Psoas muscle (tissue), 8 donors: ENCODE results near the gene KLHL3. TPM values are rescaled to one million over a fixed set of nuclear protein-coding genes. Genes with fewer than 3 reads are reported as not detected.
A peak's percentile ranks its signal among the peaks of the same experiment; 100 is the strongest.

Source experiments
- ATAC-seq, 4 donors: fragments of 200-7000 bp; cut with Tn5 transposase; one replicate each; pipeline ENCODE4 v1.9.1; 2020; ENCODE audit warnings: moderate library complexity in 3 of 4, mild to moderate bottlenecking in 2 of 4
- DNase-seq, 2 donors: peaks; one replicate each; pipeline ENCODE4 v3.0.0-alpha.2; 2020
- H3K27ac ChIP-seq: fragments of 200-600 bp; one replicate; pipeline ENCODE4 v1.8.0; 2022
- H3K27me3 ChIP-seq, 3 donors: fragments of 200-600 bp in 1 of 3; one replicate each; pipeline versions ENCODE4 v1.6.1 to v1.8.0; 2013 to 2022; ENCODE audit warnings: low read length in 2 of 3, mild to moderate bottlenecking in 2 of 3, moderate library complexity in 1 of 3; ENCODE audit not compliant: insufficient read depth in 3 of 3
- H3K36me3 ChIP-seq, 2 donors: fragments of 200-600 bp in 1 of 2; one replicate each; pipeline versions ENCODE4 v1.6.1 to v1.8.0; 2013 to 2022; ENCODE audit warnings: low read depth in 1 of 2, mild to moderate bottlenecking in 1 of 2, moderate library complexity in 1 of 2; ENCODE audit not compliant: insufficient read depth in 1 of 2
- H3K4me1 ChIP-seq: fragments of 200-600 bp; one replicate; pipeline ENCODE4 v1.8.0; 2022
- H3K4me3 ChIP-seq: fragments of 200-600 bp; one replicate; pipeline ENCODE4 v1.8.0; 2022; ENCODE audit warnings: mild to moderate bottlenecking
- H3K9me3 ChIP-seq: fragments of 200-600 bp; one replicate; pipeline ENCODE4 v1.8.0; 2022
- WGBS, 3 donors: extraction: QIAGEN DNeasy Blood & Tissue Kit; methylation state at CpG; one replicate each; pipeline versions ENCODE4 v1.1.6 to v1.1.7; 2013; 5-methylcytosine and 5-hydroxymethylcytosine counted together
- intact Hi-C, 2 donors: fragments of 100-400 bp; cut with DNase I; formaldehyde crosslinking; loops; one replicate each; pipeline versions ENCODE4 v1.11.0 to v1.14.2; 2022
- polyA plus RNA-seq, 3 donors: library from polyadenylated mRNA; stranded (reverse); fragments of 200-250 nt; gene quantifications; one replicate each; pipeline ENCODE4 v1.2.3, GENCODE V29; 2013
- total RNA-seq, 4 donors: library from RNA; stranded (reverse); fragmentation: NEBNext Ultra II Directional in 2 of 4; extraction: Animal tissue kit (Norgen Biotek cat#: 25700) in 2 of 4; gene quantifications; one replicate each; pipeline versions ENCODE4 v1.2.1 to v1.2.4, GENCODE V29; 2021 to 2023
- TF ChIP-seq, protein P1 (sequence below): fragments of 200-600 bp; IDR thresholded peaks from one replicate; pipeline ENCODE4 v1.8.0; 2022; ENCODE audit warnings: antibody characterized with exemption
- donor health status: healthy with polysubstance abuse.
- donor health status: DM: no; HTN: no; CAD: no; lungs with moderate emphysema.
- donor health status: Bipolar disorder and iron deficiency.
- donor health status: healthy.
- donor health status: DM: yes; HTN: yes; CAD: no.
- donor health status: DM: no; HTN: no; CAD: no.
- donor health status: DM: no; HTN: no; CAD: no.
- donor health status: DM: yes; HTN: yes; CAD: no.

The KLHL3 gene
- total and polyA plus RNA-seq, 7 donors = 0.69 to 4.3 (median 1.9) TPM

DNA sequence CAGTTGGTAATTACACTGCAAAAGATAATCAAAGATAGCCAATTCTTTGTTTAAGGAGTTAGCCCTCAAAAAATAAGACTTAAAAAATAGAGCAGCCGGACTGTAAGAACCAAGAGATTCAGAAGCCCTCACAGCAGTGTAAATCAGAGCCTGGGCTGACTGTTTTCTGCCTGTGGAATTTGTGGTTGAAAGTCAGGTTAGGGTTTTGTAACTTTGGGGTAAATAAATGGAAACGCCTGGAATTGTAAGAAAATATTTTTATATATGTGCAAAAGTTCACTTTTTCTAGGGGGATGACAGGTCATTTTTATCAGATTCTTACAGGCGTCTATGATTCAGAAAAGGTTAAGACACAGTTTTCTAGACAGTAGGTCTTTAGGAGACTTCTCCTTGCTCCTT is 35.6 kb downstream of the KLHL3 start:
- intact Hi-C loops = no loop called here
- whole genome bisulfite sequencing, 3 donors = 80 to 91% (median 86%) methylated on average over 3 of the region's 3 CpGs
- Histone ChIP-seq H3K27ac (no peak overlapping the region), H3K27me3 (no peaks in the 10 kb centered on the region), H3K9me3 (no peaks in the 10 kb centered on the region), H3K36me3 (peaks cover 0 to 8% of the 10 kb centered on the region in 2 donors), H3K4me1 (peaks cover 11% of the 10 kb centered on the region), H3K4me3 (no peak overlapping the region)
- TF ChIP-seq, protein P1, sequence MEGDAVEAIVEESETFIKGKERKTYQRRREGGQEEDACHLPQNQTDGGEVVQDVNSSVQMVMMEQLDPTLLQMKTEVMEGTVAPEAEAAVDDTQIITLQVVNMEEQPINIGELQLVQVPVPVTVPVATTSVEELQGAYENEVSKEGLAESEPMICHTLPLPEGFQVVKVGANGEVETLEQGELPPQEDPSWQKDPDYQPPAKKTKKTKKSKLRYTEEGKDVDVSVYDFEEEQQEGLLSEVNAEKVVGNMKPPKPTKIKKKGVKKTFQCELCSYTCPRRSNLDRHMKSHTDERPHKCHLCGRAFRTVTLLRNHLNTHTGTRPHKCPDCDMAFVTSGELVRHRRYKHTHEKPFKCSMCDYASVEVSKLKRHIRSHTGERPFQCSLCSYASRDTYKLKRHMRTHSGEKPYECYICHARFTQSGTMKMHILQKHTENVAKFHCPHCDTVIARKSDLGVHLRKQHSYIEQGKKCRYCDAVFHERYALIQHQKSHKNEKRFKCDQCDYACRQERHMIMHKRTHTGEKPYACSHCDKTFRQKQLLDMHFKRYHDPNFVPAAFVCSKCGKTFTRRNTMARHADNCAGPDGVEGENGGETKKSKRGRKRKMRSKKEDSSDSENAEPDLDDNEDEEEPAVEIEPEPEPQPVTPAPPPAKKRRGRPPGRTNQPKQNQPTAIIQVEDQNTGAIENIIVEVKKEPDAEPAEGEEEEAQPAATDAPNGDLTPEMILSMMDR = no peak
- no peak for DNase-seq
- ATAC-seq = no peak

DNA sequence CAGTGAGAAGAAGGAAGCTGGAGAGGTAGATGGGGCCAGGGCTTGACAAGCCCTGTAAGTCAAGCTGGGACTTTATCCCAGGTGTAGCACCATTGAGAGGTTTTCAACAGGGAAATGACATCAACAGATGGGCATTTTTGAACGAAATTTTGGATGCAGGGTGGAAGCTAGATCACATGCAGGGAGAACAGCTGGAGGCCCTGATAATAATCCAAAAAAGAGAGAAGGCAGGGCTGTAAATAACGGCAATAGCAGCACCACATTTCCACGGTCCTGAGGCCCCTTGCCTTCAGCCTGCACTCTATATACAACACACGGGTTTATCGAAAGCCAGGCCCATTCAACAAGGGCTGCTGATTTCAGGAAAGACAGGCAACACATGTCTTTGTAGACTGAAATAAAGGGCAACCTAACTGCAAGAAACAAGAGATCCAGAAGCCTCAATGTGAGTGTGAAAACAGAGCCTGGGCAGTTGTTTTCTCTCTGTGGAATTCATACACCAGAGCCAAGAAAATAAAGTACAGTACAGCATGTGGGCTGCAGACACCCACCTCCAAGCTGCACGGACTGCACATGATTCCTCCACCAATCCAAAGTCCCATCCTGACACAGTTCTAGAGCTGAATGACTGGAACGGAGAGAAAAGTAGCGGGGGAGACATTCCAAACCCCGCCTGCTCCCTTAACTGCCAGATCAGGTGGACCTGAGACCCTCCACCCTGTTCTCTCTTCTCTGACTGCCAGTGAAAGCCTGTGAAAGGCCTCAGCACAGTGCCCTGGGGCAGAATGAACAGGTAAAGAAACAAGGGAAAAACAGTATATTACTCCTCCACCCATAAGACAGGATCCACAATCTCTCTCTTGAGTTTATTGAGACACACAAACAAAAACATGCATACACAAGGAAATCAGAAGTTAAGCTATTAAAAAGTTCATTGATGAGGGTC is 36.3 kb downstream of the KLHL3 start:
- peaks cover 0 to 8% of the 10 kb centered on the region in 2 donors for H3K36me3 ChIP-seq
- DNase-seq = no peak
- TF ChIP-seq, protein P1 = no peak
- ATAC-seq = no peak
- WGBS, 3 donors = 22 to 26% (median 23%) methylated on average over 9 of the region's 9 CpGs
- intact Hi-C loops = no loop called here
- H3K27ac ChIP-seq = no peak overlapping the region
- H3K4me1 ChIP-seq = peaks cover 11% of the 10 kb centered on the region
- no peaks in the 10 kb centered on the region for H3K27me3 ChIP-seq
- no peaks in the 10 kb centered on the region for H3K9me3 ChIP-seq
- no peak overlapping the region for H3K4me3 ChIP-seq

DNA sequence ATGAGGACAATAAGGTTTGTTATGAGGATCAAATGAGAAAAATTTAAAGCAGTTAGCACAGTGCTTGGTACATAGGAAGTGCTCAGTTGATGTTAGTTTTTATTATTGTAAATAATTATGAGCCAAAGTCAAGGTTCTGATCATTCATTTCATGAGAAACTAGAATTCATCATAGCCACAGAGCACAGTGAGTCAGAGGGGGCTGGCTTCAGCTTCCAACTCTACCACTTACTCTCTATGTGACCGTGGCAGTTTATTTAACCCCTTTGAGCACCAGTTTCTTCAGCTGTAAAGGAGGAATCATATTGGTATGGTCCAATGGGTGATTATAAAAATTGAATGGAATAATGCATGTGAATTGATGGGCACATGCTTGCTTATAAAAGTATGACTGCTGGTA is 39.4 kb downstream of the KLHL3 start:
- DNase-seq (no peak), ATAC-seq (no peak)
- H3K27me3 ChIP-seq = no peaks in the 10 kb centered on the region
- no peaks in the 10 kb centered on the region for H3K9me3 ChIP-seq
- TF ChIP-seq, protein P1 = no peak
- peaks cover 15% of the 10 kb centered on the region for H3K4me1 ChIP-seq
- H3K27ac ChIP-seq = no peak overlapping the region
- peaks cover 0 to 8% of the 10 kb centered on the region in 2 donors for H3K36me3 ChIP-seq
- H3K4me3 ChIP-seq = no peak overlapping the region
- intact Hi-C loops = no loop called here
- 24 to 33% (median 27%) methylated on average over 1 of the region's 1 CpG for WGBS, 3 donors

DNA sequence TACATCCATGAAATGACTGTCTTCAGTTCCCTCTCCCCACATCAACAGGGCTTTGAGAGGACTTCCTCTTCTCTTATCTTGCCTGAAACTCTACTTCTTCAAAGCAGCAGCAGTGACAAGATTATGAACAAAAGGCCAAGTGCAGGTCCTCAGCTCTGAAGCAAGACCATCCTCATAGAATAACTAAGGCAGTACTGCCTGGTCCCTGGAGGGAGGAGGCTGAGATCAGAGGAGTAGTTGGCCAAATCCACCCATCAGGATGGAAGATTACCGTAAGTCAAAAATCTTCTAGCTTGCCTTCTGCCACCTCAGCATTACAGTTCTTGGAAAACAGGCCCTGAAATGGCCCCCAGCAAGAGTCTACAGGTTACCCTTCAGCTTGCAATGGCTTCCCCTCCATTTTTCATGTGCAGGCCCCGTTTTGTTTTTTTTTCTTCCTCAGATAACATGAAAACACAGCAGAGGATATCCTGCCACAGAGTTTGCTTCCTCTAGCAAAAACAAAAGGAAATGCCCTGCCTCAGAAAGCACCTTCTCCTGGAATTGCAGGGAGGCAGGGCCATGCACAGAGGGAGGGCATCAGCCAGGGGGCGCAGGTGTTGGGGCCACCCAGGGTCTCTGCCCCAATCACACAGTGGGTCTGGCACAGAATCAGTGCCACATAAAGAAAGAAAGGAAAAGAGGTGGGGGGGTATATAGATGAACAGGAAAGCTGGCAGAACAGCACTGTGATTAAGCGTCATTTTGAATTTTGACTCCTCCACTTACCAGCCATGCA is 40.0 kb downstream of the KLHL3 start:
- Histone ChIP-seq H3K27me3 (no peaks in the 10 kb centered on the region), H3K4me3 (no peak overlapping the region), H3K27ac (no peak overlapping the region), H3K4me1 (peaks cover 15% of the 10 kb centered on the region), H3K36me3 (peaks cover 0 to 8% of the 10 kb centered on the region in 2 donors), H3K9me3 (no peaks in the 10 kb centered on the region)
- WGBS, 3 donors = 72 to 80% (median 77%) methylated on average over 4 of the region's 4 CpGs
- DNase-seq (no peak), ATAC-seq (no peak)
- TF ChIP-seq, protein P1 = peak; percentile 11
- intact Hi-C loops = no loop called here
